Measurements from ENCODE around the gene GXYLT2.
"Not testable (repeated sequence)": the region's sequence is repeated elsewhere in the genome, so short reads cannot be mapped to it uniquely, and the experiment has no call there.

Gene GXYLT2

GRCh38 chr3:72982609-72983366 is 94.9 kb downstream of the GXYLT2 start:
- DNase-seq: no peak

DNA sequence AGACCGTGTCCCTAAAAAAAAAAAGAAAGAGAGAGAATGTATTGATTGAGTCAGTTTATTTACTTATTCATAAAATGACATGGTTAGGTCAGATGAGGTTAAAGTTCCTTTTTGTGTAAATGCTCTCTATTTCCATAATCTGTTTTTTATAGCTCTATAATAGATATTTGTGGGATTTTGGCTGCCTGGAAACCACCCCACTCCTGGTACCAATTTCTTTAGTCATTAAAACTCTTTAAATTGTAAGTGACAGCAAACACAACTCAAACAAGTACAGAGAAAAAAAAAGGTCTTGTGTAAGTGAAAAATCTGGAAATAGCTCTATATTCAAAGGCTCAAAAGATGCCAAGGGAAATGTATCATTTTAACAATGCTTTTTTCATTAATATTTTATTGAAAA is 97.7 kb downstream of the GXYLT2 start:
- DNase-seq: no peak

- DNase-seq: no peak
Measured at GRCh38 chr3:72990701-72991395, 103.0 kb downstream of the GXYLT2 start.

GRCh38 chr3:72991522-72991921 is 103.7 kb downstream of the GXYLT2 start:
- no peak for DNase-seq

DNA sequence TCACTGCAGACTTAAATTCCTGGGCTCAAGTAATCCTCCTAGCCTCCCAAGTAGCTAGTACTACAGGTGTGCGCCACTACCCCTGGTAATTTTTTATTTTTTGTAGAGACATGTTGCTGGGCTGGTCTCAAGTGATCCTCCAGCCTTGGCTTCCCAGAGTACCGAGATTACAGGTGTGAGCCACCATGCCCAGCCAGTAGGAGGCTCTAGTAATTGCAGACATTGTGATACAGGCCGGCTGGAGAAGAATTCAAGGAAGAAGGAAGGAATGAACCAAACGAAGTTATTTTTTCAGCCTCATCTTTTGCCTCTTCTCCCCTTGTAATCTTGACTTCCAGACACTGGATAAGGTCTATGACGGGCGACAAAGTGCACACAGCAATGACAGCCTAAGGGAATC is 105.5 kb downstream of the GXYLT2 start:
- DNase-seq: no peak

DNA sequence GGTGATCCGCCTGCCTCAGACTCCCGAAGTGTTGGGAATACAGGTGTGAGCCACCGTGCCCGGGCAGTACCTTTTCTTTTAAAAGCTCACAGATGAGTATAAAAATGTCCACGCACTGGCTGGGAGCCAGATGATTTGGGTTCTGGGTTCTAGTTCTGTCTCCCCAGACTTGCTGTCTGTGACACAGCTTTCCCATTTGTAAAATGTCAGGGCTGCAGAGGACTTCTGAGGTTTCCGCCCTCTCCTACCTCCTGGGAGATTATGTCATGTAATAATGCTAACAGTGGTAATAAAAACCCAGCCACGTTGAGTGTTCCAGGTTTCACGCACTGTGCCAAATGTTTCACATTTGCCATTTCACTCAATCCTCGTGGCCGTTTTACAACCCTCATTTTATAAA is 107.5 kb downstream of the GXYLT2 start:
- DNase-seq: no peak

DNA sequence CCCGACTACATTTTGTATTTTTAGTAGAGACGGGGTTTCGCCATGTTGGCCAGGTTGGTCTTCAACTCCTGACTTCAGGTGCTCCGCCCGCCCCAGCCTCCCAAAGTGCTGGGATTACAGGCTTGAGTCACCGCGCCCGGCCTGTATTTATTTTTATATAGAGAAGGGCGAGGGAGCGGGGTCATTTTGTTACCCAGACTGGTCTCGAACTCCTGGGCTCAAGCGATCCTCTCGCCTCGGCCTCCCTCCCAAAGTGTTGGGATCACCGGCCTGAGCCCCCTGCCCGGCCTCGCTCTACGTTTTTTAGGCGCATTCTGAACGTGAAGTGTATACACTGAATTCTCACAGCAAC is 108.3 kb downstream of the GXYLT2 start:
- DNase-seq: no peak

DNA sequence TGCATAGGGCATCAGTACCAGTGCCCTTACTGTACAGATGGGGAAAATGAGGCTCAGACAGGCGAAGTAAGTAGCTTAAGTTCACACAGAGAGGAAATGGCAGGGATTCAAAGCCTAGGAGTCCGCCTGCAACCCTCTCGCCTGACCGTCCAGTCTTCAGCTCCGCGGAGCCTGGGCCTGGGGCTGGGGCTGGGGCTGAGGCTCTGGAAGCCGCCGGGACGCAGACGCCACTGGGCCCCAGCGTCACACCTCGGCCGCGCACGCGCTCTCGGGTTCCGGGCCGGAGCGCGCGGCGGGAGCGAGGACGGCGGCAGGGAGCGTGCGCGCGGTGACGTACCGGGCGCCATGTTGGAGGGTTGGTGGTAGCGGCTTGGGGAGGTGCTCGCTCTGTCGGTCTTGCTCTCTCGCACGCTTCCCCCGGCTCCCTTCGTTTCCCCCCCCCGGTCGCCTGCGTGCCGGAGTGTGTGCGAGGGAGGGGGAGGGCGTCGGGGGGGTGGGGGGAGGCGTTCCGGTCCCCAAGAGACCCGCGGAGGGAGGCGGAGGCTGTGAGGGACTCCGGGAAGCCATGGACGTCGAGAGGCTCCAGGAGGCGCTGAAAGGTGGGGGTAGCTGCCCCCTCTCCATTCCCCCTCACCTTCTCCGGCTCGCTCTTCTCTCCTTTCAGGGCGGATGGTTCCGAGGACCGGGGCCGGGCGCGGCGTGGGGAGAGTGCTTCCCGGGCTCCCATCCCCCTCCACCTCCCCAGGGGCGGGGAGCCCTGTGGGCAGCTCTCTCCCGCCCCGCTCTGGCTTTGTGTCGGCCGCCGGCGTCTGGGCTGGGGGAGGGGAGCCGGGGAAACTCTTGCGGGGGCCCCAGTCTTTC is 108.9 kb downstream of the GXYLT2 start, which contains the start of gene PPP4R2:
TSS of gene PPP4R2 (plus strand) at position 339 of the 861 bp plus-strand sequence. CDS start at position 566, 227 bp downstream.
- DNase-seq: peak; percentile 75

DNA sequence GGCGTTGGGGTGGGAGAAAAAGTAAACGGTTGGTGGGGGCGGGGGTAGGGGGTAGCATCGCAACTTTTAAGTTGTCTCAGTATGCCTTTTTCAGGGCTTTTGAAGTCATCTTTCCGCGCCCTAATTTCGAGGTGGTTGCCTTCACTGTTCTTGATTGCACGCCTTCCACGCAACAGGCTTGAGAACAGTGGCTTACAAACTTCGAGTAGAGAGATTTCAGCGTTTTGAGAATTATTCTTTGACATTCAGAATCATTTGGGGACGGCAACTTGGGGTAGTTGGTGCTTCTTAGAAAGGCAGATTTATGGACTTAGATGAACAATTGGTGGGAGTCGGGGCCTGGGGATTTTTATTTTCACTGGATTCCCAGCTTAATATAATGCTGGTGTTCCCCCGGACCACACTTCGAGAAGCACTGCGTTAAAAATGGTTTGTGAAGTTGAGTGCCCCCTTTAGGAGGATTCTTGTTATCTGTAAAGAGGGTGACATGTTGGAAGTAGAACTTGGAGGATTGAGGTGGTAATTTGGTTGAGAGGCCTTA is 109.6 kb downstream of the GXYLT2 start:
- no peak for DNase-seq

- DNase-seq: no peak
Measured at GRCh38 chr3:72998466-72998865, 110.6 kb downstream of the GXYLT2 start.

GRCh38 chr3:72999951-73000350 is 112.1 kb downstream of the GXYLT2 start:
- no peak for DNase-seq

- not testable (repeated sequence) for DNase-seq
Measured at GRCh38 chr3:73003050-73003449, 115.2 kb downstream of the GXYLT2 start.

DNA sequence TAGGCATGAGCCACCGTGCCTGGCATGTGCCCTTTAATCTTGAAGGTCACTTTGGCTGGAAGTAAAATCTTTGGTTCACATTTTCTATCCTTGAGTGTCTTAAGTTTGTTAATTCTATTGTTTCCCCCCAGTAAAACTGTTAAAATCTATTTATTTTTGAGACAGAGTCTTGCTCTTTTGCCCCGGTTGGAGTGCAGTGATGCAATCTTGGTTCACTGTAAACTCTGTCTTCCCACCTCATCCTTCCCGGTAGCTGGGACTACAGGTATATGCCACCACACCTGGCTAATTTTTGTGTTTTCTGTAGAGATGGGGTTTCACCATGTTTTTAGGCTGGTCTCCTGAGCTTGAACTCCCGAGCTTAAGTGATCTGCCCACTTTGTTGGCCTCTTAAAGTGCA is 116.5 kb downstream of the GXYLT2 start:
- DNase-seq: no peak

DNA sequence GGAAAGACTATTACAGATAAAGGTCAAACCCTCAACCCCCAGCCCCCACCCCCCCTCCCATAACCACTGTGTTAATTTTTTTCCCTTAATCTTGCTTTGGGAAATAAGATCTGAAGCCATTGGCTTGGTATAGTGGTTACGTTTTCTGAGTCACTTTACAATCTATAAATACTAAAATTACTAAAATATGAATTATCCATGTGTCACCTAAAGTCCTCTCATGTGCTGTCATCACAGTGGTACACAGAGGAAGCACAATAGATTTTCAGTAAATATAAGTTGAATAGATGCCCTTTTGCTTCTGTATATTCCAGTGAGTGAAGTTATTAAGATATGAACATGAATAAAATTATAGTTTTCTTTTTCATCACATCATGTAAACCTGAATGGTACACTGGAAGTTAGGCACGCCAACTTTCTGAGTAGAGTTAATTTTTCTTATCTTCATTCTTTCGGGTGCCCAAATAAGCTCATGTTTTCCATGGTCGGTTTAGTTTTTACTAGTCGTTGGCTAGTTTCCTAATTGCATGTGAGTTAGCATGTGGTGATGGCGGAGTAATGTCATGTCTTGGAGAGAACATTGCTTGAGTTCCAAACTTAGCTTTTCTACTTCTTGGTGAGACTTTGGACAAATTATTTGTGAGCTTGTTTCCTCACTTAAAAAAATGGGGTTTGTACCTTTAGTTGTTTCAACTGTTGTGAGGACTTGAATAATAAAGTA is 120.3 kb downstream of the GXYLT2 start:
- DNase-seq: no peak

GRCh38 chr3:73009008-73009407 is 121.2 kb downstream of the GXYLT2 start:
- DNase-seq: no peak

- no peak for DNase-seq
Measured at GRCh38 chr3:73009750-73010149, 121.9 kb downstream of the GXYLT2 start.

DNA sequence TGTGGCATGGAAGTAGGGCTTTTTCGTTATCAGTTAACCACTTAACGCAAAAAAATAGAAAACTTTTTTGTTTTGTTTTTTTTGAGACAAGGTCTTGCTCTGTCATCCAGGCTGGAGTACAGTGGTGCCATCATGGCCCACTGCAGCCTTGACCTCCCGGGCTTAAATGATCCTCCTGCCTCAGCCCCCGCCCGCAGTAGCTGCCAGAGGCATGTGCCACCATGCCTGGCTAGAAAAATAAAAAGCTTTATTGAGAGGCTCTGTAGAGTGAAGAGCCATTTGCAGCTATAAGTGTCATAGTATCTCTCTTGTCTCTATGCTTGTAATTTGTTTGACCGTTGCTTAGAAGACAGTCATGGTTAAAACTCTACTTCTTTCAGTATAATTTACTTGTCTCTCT is 122.3 kb downstream of the GXYLT2 start:
- DNase-seq: no peak

- DNase-seq: no peak
Measured at GRCh38 chr3:73018298-73018697, 130.5 kb downstream of the GXYLT2 start.

DNA sequence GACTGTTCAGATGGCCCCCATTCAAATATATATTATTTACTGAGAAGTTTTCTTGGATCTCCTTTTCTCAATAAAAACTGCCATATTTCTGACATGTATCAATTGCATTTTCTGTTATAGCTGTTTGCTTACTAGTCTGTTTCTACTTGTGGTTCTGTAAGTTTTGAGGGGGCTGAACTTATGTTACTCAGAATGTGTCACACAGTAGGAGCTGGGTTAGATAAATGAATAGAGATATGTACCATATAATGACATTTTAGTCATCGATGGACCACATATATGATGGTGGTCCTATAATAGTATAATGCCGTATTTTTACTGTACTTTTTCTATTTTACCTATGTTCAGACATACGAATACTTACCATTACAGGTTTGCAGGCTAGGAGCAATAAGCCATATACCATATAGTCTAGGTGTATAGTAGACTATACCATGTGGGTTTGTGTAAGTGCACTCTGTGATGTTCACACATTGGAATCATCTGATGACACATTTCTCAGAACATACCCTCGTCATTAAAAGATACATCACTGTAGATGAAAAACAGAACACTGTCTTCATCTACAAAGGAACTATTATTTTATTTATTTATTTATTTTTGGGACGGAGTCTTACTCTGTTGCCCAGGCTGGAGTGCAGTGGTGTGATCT is 131.1 kb downstream of the GXYLT2 start:
- DNase-seq: no peak

- no peak for DNase-seq
Measured at GRCh38 chr3:73021301-73021835, 133.5 kb downstream of the GXYLT2 start.

DNA sequence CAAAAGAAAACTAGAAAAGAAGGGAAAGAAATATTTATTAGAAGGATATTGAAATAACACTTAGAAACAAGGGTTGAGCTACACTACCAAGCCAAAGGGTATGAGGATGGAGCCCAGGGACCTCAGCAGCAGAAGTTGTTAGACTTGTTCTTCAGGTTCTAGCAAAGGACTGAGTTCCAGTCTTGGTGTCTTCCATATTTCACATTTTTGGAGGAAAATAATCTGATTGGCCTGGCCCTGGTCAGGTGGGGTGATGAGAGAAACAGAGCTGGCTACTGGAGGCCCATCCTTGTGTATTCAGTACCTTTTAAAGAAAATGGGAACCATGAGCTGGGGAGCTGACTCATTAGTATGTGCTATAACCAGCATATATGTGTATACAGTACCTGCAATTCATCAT is 137.0 kb downstream of the GXYLT2 start:
- DNase-seq: no peak

Measured in NCI-H510A (cell line).